Measurements from ENCODE around the gene ARID5B. TPM values are rescaled to one million over a fixed set of nuclear protein-coding genes. Genes with fewer than 3 reads are reported as not detected.
A peak's percentile ranks its signal among the peaks of the same experiment; 100 is the strongest.

Gene ARID5B
- total and polyA plus RNA-seq, 5 donors = 13.7 to 31.8 (median 19.3) TPM

GRCh38 chr10:61888744-61889143, 12.8 kb upstream of the ARID5B start:
- H3K4me1 ChIP-seq (ENCODE audit: control insufficient read depth, insufficient read depth, low read length) = no peaks in the 10 kb centered on the region
- intact Hi-C loops (cut with DNase I) = no loop called here
- DNase-seq = no peak
- H3K27ac ChIP-seq (ENCODE audit: low read length) = no peak overlapping the region
- no peaks in the 10 kb centered on the region for H3K9me3 ChIP-seq (ENCODE audit: control insufficient read depth, low read length)
- 87% methylated on average over 1 of the region's 1 CpG for WGBS
- ATAC-seq = no peak
- no peak overlapping the region for H3K4me3 ChIP-seq (ENCODE audit: low read length)
- no peaks in the 10 kb centered on the region for H3K27me3 ChIP-seq (ENCODE audit: control insufficient read depth, insufficient read depth)

DNA sequence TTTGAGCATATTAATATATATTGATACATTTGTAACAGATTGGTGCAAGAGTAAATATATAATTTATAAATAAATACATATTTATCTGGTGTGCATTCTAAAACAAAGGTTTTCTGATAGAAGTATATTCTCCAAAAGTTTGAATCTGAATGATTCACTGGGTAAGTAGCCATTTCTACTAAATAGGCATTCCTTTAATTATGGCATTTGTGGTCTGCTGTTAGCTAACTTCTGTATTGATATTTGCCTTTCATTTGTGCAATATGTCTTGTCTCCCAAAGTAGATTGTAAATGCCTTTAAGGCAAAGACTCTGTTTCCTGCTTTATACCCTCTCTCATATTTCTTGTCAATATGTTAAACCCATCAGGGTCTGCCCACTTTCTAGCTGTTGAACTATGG, 11.1 kb upstream of the ARID5B start:
- ATAC-seq (no peak), DNase-seq (no peak)
- H3K9me3 ChIP-seq (ENCODE audit: control insufficient read depth, low read length) = no peaks in the 10 kb centered on the region
- no peak overlapping the region for H3K27ac ChIP-seq (ENCODE audit: low read length)
- H3K4me1 ChIP-seq (ENCODE audit: control insufficient read depth, insufficient read depth, low read length) = no peaks in the 10 kb centered on the region
- H3K4me3 ChIP-seq (ENCODE audit: low read length) = no peak overlapping the region
- H3K27me3 ChIP-seq (ENCODE audit: control insufficient read depth, insufficient read depth) = no peaks in the 10 kb centered on the region
- intact Hi-C loops (cut with DNase I) = no loop called here

- Histone ChIP-seq H3K4me3 (ENCODE audit: low read length) (no peak overlapping the region), H3K9me3 (ENCODE audit: control insufficient read depth, low read length) (no peaks in the 10 kb centered on the region), H3K27ac (ENCODE audit: low read length) (no peak overlapping the region), H3K27me3 (ENCODE audit: control insufficient read depth, insufficient read depth) (no peaks in the 10 kb centered on the region), H3K4me1 (ENCODE audit: control insufficient read depth, insufficient read depth, low read length) (no peaks in the 10 kb centered on the region)
- no peak for ATAC-seq
- 96% methylated on average over 5 of the region's 5 CpGs for WGBS
- DNase-seq = no peak
- intact Hi-C loops (cut with DNase I) = no loop called here
These were observed 10.6 kb upstream of the ARID5B start for GRCh38 chr10:61890881-61891409.

DNA sequence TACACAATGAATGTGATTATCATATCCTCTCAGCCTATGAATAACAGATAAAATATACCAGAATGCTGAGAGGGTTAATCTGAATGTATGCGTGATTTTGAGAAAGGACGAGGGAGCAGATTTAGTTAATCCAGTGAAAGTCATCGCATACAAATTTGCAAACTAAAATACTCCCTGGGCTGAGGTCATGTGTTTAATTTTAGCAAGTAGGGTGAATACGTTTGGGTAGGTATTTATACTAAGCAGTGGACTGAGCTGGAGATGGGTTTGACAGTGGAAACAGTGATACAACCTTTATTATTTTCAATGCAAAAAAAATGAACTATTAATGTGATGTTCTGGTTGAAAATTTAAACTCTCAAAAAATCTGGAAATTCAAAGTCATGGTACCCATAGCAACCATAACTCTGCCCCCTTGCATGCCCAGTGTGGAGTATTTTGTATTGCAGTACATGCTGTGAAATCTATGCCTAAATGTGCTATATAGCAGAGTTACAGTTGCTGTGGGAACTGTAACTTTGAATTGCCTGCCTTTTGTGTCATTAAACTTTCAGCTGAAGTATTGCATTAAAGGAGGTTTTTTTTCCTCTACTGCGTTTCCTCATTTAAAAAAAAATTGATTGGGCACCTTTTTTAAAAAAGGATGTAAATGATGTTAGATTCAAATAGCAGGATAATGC, 9.5 kb upstream of the ARID5B start:
- Histone ChIP-seq H3K27me3 (ENCODE audit: control insufficient read depth, insufficient read depth) (no peaks in the 10 kb centered on the region), H3K4me3 (ENCODE audit: low read length) (no peak overlapping the region), H3K4me1 (ENCODE audit: control insufficient read depth, insufficient read depth, low read length) (peaks cover under 1% of the 10 kb centered on the region), H3K27ac (ENCODE audit: low read length) (no peak overlapping the region), H3K9me3 (ENCODE audit: control insufficient read depth, low read length) (no peaks in the 10 kb centered on the region)
- 54% methylated on average over 5 of the region's 5 CpGs for WGBS
- ATAC-seq (no peak), DNase-seq (no peak)
- intact Hi-C loops (cut with DNase I) = no loop called here

DNA sequence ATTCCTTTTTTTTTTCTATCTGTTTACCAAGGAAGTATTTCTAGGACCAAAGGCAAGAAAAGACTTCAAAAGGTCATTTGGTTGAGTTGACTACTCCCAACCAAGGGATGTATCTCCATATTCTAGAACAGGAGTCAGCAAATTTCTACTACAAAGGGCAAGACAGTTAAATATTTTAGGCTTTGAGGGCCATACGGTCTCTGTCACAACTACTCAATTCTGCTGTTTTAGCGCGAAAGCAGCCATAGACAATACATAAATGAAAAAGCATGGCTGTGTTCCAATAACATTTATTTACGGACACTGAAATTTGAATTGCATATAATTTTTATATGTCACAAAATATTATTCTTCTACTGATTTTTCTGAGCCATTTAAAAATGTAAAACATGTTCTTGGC, 8.5 kb upstream of the ARID5B start:
- Histone ChIP-seq H3K27me3 (ENCODE audit: control insufficient read depth, insufficient read depth) (no peaks in the 10 kb centered on the region), H3K4me1 (ENCODE audit: control insufficient read depth, insufficient read depth, low read length) (peaks cover 3% of the 10 kb centered on the region), H3K4me3 (ENCODE audit: low read length) (no peak overlapping the region), H3K9me3 (ENCODE audit: control insufficient read depth, low read length) (no peaks in the 10 kb centered on the region), H3K27ac (ENCODE audit: low read length) (no peak overlapping the region)
- ATAC-seq = no peak
- WGBS = 92% methylated on average over 4 of the region's 4 CpGs
- DNase-seq = no peak
- intact Hi-C loops (cut with DNase I) = no loop called here

DNA sequence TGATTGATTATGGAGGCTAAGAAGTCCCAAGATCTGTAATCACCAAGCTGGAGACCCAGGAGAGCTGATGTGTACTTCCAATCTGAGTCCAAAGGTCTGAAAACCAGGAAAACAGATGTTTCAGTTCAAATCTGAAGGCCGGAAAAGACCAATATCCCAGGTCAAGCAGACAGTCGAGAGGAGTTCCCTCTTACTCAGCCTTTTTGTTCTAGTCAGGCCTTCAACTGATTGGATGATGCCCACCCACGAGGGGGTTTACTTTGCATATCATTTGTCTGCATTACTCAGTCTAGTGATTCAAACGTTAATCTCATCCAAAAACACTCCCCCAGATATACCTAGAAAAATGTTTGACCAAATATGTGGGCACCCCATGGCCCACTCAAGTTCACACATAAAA, 7.4 kb upstream of the ARID5B start:
- no peak overlapping the region for H3K4me3 ChIP-seq (ENCODE audit: low read length)
- H3K27ac ChIP-seq (ENCODE audit: low read length) = no peak overlapping the region
- ATAC-seq (no peak), DNase-seq (no peak)
- intact Hi-C loops (cut with DNase I) = no loop called here
- 61% methylated on average over 4 of the region's 4 CpGs for WGBS
- peaks cover 3% of the 10 kb centered on the region for H3K4me1 ChIP-seq (ENCODE audit: control insufficient read depth, insufficient read depth, low read length)
- no peaks in the 10 kb centered on the region for H3K9me3 ChIP-seq (ENCODE audit: control insufficient read depth, low read length)
- H3K27me3 ChIP-seq (ENCODE audit: control insufficient read depth, insufficient read depth) = no peaks in the 10 kb centered on the region

- DNase-seq (no peak), ATAC-seq (no peak)
- H3K4me3 ChIP-seq (ENCODE audit: low read length) = no peak overlapping the region
- no peak overlapping the region for H3K27ac ChIP-seq (ENCODE audit: low read length)
- intact Hi-C loops (cut with DNase I) = no loop called here
- 92% methylated on average over 6 of the region's 6 CpGs for WGBS
- peaks cover 3% of the 10 kb centered on the region for H3K4me1 ChIP-seq (ENCODE audit: control insufficient read depth, insufficient read depth, low read length)
- H3K9me3 ChIP-seq (ENCODE audit: control insufficient read depth, low read length) = no peaks in the 10 kb centered on the region
- no peaks in the 10 kb centered on the region for H3K27me3 ChIP-seq (ENCODE audit: control insufficient read depth, insufficient read depth)
These were observed 5.5 kb upstream of the ARID5B start for GRCh38 chr10:61895898-61896600.

GRCh38 chr10:61896854-61897661, 4.4 kb upstream of the ARID5B start:
- no peaks in the 10 kb centered on the region for H3K9me3 ChIP-seq (ENCODE audit: control insufficient read depth, low read length)
- peak; percentile 63 to 86 (median 80) for DNase-seq
- 17% methylated on average over 32 of the region's 32 CpGs for WGBS
- intact Hi-C loops (cut with DNase I) = no loop called here
- H3K4me3 ChIP-seq (ENCODE audit: low read length) = peak overlapping the region; percentile 38
- no peaks in the 10 kb centered on the region for H3K27me3 ChIP-seq (ENCODE audit: control insufficient read depth, insufficient read depth)
- H3K4me1 ChIP-seq (ENCODE audit: control insufficient read depth, insufficient read depth, low read length) = peaks cover 3% of the 10 kb centered on the region
- ATAC-seq = peak; percentile 86 to 90
- peak overlapping the region; percentile 6 for H3K27ac ChIP-seq (ENCODE audit: low read length)

DNA sequence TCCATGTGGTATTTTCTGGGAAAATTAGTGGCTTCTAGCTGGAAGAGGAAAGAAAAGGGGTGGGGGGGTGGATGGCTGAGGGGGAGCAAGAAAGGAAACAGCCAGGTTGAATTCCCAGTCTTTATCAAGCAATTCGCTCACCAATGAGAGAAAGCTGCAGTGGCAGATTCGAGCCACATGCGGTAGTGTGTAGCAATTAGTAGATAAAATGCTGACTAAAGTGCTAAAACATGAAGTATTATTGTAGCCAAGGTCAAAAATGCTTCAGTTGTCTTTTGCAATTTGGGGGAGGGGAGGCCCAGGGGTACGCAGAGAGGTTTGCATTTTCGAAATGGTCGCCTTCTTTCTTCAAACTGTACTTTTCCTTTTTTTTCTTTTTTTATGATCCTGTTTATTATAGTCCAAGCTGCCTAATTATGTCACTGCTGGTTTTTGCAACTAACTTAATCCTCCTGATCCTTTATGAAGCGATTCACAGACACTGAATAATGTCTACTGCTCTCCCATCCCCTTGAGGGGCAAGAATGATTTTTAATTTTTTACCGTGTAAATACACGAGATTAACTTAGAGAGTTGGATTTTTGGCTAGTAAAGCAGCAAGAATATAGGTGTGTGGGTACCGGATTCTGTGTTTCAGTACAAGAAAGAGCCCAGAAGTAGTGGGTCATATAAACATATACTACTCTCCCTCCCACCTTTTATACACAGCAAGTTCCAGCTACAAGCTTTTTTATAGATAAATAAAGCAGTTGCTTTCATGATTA, 3.6 kb upstream of the ARID5B start:
- intact Hi-C loops (cut with DNase I) = no loop called here
- peaks cover 3% of the 10 kb centered on the region for H3K4me1 ChIP-seq (ENCODE audit: control insufficient read depth, insufficient read depth, low read length)
- DNase-seq (peak; percentile 40 to 74 (median 65)), ATAC-seq (peak; percentile 65 to 69)
- no peak overlapping the region for H3K27ac ChIP-seq (ENCODE audit: low read length)
- H3K9me3 ChIP-seq (ENCODE audit: control insufficient read depth, low read length) = no peaks in the 10 kb centered on the region
- no peaks in the 10 kb centered on the region for H3K27me3 ChIP-seq (ENCODE audit: control insufficient read depth, insufficient read depth)
- H3K4me3 ChIP-seq (ENCODE audit: low read length) = peak overlapping the region; percentile 38
- 34% methylated on average over 10 of the region's 10 CpGs for WGBS

- no peak overlapping the region for H3K27ac ChIP-seq (ENCODE audit: low read length)
- H3K4me3 ChIP-seq (ENCODE audit: low read length) = no peak overlapping the region
- intact Hi-C loops (cut with DNase I) = no loop called here
- ATAC-seq (no peak), DNase-seq (no peak)
- peaks cover 3% of the 10 kb centered on the region for H3K4me1 ChIP-seq (ENCODE audit: control insufficient read depth, insufficient read depth, low read length)
- no peaks in the 10 kb centered on the region for H3K9me3 ChIP-seq (ENCODE audit: control insufficient read depth, low read length)
- no peaks in the 10 kb centered on the region for H3K27me3 ChIP-seq (ENCODE audit: control insufficient read depth, insufficient read depth)
- WGBS = 56% methylated on average over 2 of the region's 2 CpGs
These were observed 3.1 kb upstream of the ARID5B start for GRCh38 chr10:61898435-61898778.

All from right cardiac atrium (tissue), 5 donors.